AG04449 (cell line): ENCODE measurements around the gene AADACL4.

Experiments
- CTCF ChIA-PET: fragments of 350-600 bp; formaldehyde crosslinking; extraction: SDS; loops from one replicate; lab custom pipeline; 2021; ENCODE audit warnings: antibody characterized with exemption; lab: Yijun Ruan, JAX
- POLR2A ChIA-PET: fragments of 400-600, 350-600 bp; formaldehyde crosslinking; extraction: SDS; loops from one replicate; lab custom pipeline; 2020; ENCODE audit warnings: antibody characterized with exemption, inconsistent platforms; lab: Yijun Ruan, JAX
- DNase-seq: peaks from one replicate; pipeline ENCODE4 v3.0.0-alpha.2; 2010; ENCODE audit warnings: low read depth, low spot score
- H3K4me3 ChIP-seq: 2 replicates; pipeline ENCODE4 v1.5.1; 2011; ENCODE audit warnings: low read depth, mild to moderate bottlenecking, control low read depth, low read length
- CTCF ChIP-seq: IDR thresholded peaks from one replicate; pipeline ENCODE4 v1.5.1; 2011; ENCODE audit warnings: mild to moderate bottlenecking, moderate library complexity, low read length, control low read depth, inconsistent platforms; ENCODE audit not compliant: insufficient read depth; ENCODE audit errors: missing control alignments

AADACL4 gene

GRCh38 chr1:12697397-12697796 is 53.5 kb downstream of the AADACL4 start:
- POLR2A ChIA-PET = no interaction called here
- H3K4me3 ChIP-seq = no peak overlapping the region
- peak; percentile 2 for DNase-seq
- CTCF ChIA-PET = no interaction called here
- TF ChIP-seq CTCF = no peak

GRCh38 chr1:12703821-12704451 is 60.1 kb downstream of the AADACL4 start:
- no peak for DNase-seq
- no peak overlapping the region for H3K4me3 ChIP-seq
- ChIA-PET CTCF (no interaction called here), POLR2A (no interaction called here)
- TF ChIP-seq CTCF = no peak

- no peak for TF ChIP-seq CTCF
- H3K4me3 ChIP-seq = no peak overlapping the region
- ChIA-PET POLR2A (no interaction called here), CTCF (no interaction called here)
- no peak for DNase-seq
Measured at GRCh38 chr1:12706061-12706460, 62.2 kb downstream of the AADACL4 start.

- TF ChIP-seq CTCF = no peak
- ChIA-PET POLR2A (no interaction called here), CTCF (no interaction called here)
- no peak overlapping the region for H3K4me3 ChIP-seq
- DNase-seq = no peak
Measured at GRCh38 chr1:12708396-12709090, 64.7 kb downstream of the AADACL4 start.

GRCh38 chr1:12709091-12709491 is 65.2 kb downstream of the AADACL4 start:
- H3K4me3 ChIP-seq = no peak overlapping the region
- no peak for DNase-seq
- no peak for TF ChIP-seq CTCF
- ChIA-PET CTCF (no interaction called here), POLR2A (no interaction called here)

DNA sequence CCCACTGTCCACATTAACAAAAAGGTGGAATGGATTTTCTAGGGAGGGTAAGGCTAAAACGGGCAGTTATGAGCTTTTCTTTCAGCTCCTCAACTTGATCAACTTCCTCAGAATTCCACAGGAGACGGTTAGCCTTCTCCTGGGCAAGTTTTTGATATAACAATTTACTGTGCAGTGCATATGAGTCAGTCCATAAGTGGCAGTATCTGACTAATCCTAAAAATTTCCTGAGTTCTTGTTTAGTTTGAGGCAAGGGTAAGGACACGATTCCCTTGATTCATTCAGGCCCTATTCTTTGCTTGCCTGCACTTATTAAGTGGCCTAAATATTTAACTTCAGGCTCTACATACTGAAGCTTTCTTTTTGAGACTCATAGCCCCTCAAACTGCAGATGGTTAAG is 65.8 kb downstream of the AADACL4 start:
- CTCF ChIA-PET = no interaction called here
- no peak overlapping the region for H3K4me3 ChIP-seq
- POLR2A ChIA-PET = no interaction called here
- no peak for TF ChIP-seq CTCF
- DNase-seq = no peak
